KOPT-K1 (cell line): ENCODE results near the gene CSNK2A3.
"Not testable (repeated sequence)": the region's sequence is repeated elsewhere in the genome, so short reads cannot be mapped to it uniquely, and the experiment has no call there.

ENCODE experiments used
- H3K27ac ChIP-seq: fragments of 200-600 bp; sonication (generic); 2 replicates; pipeline ENCODE4 v1.5.1; 2016; ENCODE audit warnings: antibody characterized with exemption, mild to moderate bottlenecking, low read depth, low read length; ENCODE audit not compliant: poor library complexity, severe bottlenecking
- H3K36me3 ChIP-seq: fragments of 200-600 bp; sonication (generic); 2 replicates; pipeline ENCODE4 v1.5.1; 2017; ENCODE audit warnings: antibody characterized with exemption, mild to moderate bottlenecking, low read length, moderate library complexity; ENCODE audit not compliant: insufficient read depth
- H3K9me3 ChIP-seq: fragments of 200-600 bp; sonication (generic); 2 replicates; pipeline ENCODE4 v1.5.1; 2017; ENCODE audit warnings: antibody characterized with exemption, low read length, mild to moderate bottlenecking; ENCODE audit not compliant: insufficient read depth, poor library complexity, severe bottlenecking

CSNK2A3 gene

DNA sequence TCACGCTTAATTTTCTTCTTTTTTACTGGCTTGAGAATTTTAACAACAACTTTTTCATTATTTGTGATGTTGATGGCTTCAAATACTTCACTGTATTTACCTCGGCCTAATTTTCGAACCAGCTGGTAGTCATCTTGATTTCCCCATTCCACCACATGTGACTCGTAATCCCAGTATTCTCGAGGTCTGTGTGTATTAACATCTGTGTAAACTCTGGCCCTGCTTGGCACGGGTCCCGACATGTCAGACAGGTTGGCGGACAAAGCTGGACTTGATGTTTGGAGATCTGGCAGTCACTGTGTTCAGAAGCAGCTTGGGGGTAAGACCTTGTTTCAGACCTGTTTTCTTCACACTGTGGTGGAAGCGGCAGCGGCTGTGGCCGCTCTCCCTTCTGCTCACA is at the start of gene CSNK2A3:
CSNK2A3 (minus strand) TSS at position 373 of the 400 bp plus-strand sequence; CDS start at position 242, 131 bp downstream.
- not testable (repeated sequence) for H3K27ac ChIP-seq, H3K9me3 ChIP-seq, H3K36me3 ChIP-seq

DNA sequence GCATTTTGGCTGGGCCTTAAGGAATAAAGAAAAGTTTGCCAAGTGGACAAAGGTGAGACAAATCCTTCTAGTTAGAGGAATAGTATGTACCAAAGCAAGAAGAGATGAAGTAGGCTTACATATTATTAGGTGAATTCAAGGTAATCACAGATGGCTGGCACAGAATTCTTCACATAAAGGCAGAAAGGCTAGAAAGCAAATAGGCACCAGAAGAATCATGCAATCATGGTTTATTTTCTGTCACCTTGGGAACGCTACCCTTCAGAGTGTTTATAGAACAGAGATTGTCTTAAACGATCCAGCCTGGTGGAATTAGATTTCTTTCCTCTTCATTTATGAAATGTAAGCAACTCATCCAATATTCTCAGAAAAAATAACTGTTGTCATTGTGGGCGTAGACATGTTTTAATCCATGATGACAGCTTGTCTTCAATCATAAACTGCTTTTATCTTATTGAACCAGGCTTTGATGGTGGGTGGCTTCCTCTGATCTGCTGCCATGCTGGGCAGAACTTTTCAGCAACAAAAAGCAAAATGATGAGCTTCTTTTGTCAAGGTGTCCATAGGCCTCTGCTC is 49.0 kb upstream of the CSNK2A3 start:
- H3K9me3 ChIP-seq = no peaks in the 10 kb centered on the region
- no peaks in the 10 kb centered on the region for H3K36me3 ChIP-seq
- no peak overlapping the region for H3K27ac ChIP-seq

DNA sequence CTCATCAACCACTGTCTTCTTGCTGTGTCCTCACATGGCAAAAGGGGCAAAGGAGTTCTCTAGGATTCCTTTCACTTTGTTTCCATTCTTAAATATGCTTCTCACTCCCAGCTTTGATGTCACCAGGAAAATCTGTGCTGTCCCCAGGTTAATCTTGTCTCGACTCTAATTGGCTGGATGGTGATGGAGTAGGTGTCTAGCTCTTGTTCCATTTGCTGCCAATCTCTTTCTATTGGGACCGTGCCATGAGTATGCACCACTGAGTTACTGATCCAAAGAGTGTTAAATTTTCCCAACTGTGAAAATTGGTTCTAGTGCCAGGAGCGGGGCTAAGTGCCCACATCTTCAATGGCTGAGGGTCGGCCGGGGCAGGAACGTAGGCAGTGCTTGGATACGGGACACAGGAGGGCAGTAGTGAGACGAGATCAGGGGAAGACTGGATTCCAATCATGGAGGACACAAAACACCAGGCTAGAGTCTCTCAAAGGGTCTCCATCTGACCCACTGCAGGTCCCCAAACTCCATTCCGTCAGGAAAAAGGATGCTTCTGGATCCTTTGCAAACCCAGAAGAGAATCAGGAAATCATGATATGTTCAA is 47.7 kb upstream of the CSNK2A3 start:
- no peaks in the 10 kb centered on the region for H3K36me3 ChIP-seq
- H3K9me3 ChIP-seq = no peaks in the 10 kb centered on the region
- H3K27ac ChIP-seq = no peak overlapping the region

GRCh38 chr11:11400121-11400520 is 47.1 kb upstream of the CSNK2A3 start:
- Histone ChIP-seq H3K27ac (no peak overlapping the region), H3K9me3 (no peaks in the 10 kb centered on the region), H3K36me3 (no peaks in the 10 kb centered on the region)

- Histone ChIP-seq H3K36me3 (no peaks in the 10 kb centered on the region), H3K27ac (no peak overlapping the region), H3K9me3 (no peaks in the 10 kb centered on the region)
These were observed 44.7 kb upstream of the CSNK2A3 start for GRCh38 chr11:11397781-11398180.

GRCh38 chr11:11397036-11397415 is 44.0 kb upstream of the CSNK2A3 start:
- Histone ChIP-seq H3K27ac (no peak overlapping the region), H3K36me3 (no peaks in the 10 kb centered on the region), H3K9me3 (no peaks in the 10 kb centered on the region)

DNA sequence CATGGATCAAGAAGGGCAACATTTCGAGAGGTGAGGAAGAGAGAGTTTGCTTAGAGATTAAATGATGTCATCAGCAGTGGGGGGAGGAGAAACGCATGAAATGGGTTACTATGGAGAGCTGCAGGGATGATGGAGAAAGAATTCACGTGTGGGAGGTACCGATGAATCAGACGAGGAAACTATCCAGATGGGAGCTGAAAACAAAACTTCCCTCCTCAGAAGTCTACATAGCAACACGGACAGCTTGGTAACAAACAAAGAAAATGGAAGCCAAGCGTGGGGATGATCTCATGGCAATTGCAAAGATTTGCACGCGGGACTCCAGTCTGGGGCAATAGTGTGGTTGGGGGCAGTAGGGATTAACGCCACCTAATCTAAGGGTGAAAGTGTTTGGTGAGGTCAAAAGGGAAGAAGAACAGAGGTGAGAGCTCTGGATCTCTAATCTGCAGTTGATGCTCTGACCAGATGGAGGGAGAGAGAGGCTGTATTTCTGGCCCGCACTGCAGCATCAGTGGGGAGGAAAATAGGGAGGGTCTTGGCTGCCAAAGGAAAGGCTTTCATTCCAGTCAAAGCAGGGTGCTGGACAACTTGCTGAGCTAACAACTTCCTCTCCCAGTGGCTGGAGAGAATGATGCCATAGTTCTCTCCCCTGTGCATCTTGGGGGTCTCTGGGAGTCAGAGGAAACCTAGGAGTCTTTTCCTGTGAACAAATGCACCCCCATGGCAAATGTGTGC is 43.4 kb upstream of the CSNK2A3 start:
- H3K36me3 ChIP-seq = no peaks in the 10 kb centered on the region
- H3K9me3 ChIP-seq = no peaks in the 10 kb centered on the region
- no peak overlapping the region for H3K27ac ChIP-seq

DNA sequence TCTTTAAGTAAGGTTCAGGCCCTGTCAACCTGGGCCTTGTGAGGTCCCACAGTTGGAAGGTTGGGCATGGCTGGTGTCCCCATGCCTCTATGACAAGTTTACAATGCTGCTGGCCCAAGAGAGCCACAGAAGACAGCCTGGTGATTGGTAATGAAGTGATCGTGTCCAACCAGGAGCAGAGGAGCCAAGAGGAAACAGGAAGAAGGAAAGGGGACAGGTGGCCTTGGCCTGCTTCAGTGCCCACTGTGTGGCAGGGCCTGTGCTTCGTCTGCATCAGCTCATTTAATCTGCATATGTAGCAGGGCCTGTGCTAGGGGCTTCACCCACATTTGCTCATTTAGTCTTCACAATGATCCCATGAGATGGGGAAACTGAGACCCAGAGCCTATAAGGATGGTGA is 42.1 kb upstream of the CSNK2A3 start:
- H3K9me3 ChIP-seq = no peaks in the 10 kb centered on the region
- H3K36me3 ChIP-seq = no peaks in the 10 kb centered on the region
- no peak overlapping the region for H3K27ac ChIP-seq

DNA sequence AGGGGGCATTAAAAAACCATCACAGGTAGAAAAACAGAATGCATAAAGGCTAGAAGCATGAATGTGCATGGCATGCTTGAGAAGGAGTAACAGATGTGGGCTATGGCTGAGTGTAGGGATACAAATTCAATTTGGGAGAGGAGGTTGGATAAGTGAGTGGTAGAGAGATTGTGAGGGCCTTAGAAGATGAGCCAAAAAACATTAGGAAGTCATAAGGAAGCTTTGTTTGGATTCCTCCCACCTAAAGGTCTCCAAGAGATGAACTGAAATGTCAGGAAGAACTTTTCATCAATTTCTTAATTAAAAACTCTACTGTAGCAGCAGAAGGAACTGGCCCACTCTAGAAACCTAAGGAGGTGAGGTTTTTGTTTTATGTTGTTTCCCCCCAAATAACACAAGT is 41.2 kb upstream of the CSNK2A3 start:
- no peak overlapping the region for H3K27ac ChIP-seq
- no peaks in the 10 kb centered on the region for H3K9me3 ChIP-seq
- H3K36me3 ChIP-seq = no peaks in the 10 kb centered on the region

DNA sequence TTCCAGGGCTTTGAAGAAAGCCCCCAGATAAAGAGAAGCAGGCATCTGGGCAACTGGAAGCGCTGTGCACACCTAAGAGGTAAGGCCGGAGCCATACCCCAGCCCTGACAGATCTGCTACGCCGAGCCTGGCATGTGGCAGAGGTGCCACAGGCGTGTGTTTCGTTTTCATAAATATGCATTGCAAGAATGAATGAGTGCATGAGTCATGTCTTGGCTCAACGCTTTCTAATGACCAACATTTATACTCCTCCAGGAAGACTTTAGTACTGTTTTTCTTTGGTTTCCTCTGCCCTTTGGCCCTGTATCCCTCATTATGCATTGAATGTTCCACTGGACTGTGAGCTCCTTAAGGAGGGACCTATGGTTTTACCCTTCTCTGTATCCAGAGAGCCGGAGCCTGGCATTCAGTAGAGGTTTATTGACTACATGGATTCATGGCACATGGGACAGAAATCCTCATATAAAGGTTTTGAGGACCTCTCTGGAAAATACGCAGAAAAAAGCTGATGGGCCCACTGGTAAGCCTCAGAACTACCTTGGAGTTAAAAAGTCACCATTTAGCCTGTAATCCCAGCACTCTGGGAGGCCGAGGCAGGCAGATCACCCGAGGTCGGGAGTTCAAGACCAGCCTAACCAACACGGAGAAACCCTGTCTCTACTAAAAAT is 38.9 kb upstream of the CSNK2A3 start:
- no peaks in the 10 kb centered on the region for H3K36me3 ChIP-seq
- no peaks in the 10 kb centered on the region for H3K9me3 ChIP-seq
- H3K27ac ChIP-seq = no peak overlapping the region

DNA sequence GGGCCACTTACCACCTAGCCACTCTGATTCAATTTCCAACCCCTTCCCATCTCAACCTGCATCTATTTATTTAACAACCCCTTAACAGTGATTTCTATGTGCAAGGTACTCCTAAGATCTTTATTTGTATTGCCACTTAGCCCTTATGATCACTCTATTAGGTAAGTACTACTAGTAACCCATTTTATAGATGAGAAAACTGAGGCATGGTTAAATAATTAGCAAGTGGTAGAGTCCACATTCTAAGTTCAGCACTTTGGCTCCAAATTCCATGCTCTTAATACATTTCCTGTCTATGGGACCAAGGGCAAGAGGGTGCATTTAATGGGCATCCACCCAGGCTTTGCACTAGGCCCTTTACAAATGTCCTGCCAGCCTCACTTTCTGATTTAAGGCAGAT is 38.1 kb upstream of the CSNK2A3 start:
- H3K27ac ChIP-seq = no peak overlapping the region
- H3K36me3 ChIP-seq = no peaks in the 10 kb centered on the region
- no peaks in the 10 kb centered on the region for H3K9me3 ChIP-seq

DNA sequence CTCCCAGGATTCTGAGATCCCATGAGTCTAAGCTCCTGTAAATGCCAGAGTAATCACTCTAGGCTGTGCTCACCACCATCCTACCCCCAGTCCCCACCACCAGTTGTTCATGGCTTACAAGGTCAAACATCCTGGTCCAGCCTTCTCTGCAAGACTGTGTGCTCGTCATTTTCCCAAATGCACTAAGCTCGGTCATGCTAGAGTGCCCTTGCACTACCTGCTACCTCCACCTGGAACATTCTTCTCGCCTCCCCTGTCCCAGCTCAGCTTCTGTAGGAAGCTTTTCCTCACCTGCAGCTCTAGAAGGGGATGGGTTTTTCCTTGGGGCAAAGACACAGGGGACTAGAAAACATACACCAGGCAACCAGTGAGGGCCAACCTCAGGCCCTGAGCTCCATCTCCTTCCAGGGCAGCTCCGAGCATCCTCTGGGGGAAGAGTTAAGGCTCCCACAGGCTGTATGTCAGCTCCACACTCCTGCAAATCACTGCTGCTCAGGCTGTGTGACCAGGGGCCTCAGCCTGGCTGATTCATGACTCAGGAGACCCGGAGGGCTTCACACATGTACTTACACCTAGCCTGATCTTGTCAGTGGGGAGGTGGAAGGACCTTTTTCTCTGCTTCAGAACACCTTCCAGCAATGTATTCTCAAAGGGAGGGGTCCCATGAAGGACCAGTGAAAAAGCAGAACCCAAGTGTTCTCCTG is 37.2 kb upstream of the CSNK2A3 start:
- no peak overlapping the region for H3K27ac ChIP-seq
- H3K36me3 ChIP-seq = no peaks in the 10 kb centered on the region
- H3K9me3 ChIP-seq = no peaks in the 10 kb centered on the region

DNA sequence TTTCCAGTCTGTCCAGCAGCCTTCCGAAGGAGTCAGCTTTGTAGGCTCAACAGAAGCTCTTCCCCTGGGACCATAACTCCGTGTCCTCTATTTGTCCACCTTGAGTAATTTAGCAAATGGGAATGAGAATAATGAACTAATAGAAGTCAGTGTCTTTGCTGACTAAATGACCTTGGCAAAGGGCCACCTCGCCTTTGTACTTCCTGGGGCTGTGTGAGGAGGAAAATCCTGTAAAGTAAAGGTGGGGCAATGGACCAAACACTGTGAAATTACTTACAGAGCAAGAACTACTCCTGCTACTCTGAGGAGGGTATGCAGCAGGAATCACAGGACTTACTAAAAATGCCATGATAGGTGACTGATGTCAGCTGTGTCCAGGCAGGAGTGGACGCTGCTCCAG is 36.2 kb upstream of the CSNK2A3 start:
- H3K36me3 ChIP-seq = no peaks in the 10 kb centered on the region
- H3K27ac ChIP-seq = no peak overlapping the region
- H3K9me3 ChIP-seq = no peaks in the 10 kb centered on the region

- no peak overlapping the region for H3K27ac ChIP-seq
- H3K9me3 ChIP-seq = no peaks in the 10 kb centered on the region
- H3K36me3 ChIP-seq = no peaks in the 10 kb centered on the region
These were observed 34.7 kb upstream of the CSNK2A3 start for GRCh38 chr11:11387622-11388305.
